GM21529 (cell line): ENCODE results near the gene BRD4.

Experiments used
- ATAC-seq: cut with Tn5 transposase; IDR thresholded peaks from one replicate; pipeline ENCODE4 v1.9.1; 2021; ENCODE audit not compliant: unreplicated experiment

BRD4 gene

DNA sequence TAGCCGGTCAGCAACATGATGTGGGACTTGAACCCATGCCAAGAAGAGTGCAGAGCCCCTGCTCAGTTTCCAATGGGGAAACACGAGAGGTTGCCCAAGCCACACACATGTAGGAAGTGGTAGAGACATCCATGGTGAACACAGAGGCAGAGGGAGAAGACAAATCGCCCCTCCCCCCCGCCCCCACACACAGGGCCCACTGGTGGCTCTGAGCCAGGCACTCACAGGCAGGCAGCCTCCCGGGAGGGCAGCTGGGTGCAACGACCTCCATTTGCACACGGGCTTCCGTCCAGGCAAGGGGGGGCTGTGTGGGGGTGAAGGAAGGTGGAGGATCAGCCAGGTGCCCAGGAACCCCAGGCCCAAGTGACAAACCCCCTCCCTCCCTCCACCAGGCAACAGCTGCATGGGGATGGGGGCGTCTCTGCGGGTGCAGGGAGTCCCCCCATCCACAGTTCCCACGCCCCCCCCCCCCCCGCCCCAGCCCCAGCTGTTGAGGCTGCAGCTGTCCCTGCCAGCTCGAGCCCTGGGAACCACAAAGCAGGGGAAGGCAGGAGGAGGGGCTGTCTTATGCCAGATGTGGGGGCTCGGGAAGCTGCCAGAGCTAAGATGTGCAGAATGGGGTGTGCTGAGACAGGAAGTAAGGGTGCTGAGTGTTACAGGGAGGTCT is 134.9 kb downstream of the BRD4 start:
- ATAC-seq, result no peak

DNA sequence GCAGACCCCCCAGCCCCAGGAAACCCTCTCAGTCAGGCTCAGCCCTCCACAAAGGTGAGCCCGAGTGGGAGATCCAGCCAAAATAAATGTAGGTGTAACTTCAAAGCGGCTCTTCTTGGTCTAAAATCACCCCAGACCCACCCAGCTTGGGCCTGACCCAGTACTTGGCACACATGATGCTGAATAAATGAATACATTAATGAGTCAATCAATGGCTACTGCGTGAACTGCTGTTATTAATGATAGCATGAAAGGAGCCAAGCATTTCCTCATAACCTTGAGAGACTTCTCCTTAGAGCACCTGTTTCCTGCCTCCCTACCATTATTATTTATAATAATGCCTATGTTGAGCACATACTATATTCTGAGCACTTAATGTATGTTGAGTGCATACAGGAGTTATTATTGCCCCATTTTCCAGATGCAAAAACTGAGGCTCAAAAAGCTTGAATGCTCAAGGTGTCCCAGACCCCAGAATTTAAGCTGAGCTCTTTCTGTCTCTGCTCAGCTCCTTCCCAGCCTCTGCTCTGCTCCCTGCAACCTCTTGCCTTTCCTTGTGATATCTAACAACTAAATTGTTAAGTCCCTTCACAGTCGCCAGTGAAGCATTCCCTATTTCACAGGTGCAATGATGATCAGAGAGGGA is 135.9 kb downstream of the BRD4 start:
- ATAC-seq, result no peak

DNA sequence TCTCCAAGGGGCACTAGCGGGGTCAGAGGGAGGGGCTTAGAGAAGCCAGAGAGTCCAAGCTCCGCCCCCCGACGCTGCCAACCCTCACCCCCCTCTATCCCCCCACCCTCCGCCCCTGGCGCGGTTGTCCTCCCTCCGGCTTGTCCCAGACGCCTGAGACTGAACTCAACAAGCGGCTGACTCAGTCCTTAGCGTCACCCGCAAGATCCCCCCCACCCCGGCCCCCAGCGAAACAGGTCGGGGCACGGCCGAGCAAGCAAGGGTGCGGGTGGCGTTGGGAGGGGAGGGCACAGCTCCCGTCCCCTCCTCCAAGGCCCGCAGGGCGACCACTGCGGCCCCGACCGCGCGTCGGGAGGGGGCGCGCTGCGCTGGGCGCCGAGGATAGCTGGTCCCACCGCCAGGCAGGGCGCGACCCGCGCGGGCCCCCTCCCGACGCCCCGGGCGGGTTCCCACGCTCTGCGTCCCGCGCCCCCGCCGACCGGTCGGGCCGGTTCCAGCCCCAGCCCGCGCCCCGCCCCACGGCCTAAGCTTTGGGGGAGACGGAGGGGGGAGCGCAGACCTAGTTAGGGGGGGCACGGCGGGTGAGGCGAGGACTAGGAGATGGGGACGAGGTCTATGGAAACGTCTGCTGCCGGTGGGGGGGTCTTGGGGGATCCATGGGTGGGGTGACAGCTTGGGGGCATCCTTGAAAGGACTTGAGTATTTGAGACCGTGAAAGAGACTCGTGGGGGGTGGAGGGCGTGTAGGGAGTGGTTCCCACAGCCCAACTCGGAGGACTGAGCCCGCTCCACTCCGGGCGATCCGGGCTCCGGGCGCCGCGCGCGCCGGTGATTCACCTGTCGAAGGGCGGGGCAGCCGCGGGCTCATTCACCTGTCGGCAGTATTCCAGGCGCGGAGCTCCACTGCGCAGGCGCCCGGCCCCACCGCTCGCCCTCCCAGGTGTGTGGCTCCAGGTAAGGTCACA is 136.7 kb downstream of the BRD4 start:
- ATAC-seq, result no peak

DNA sequence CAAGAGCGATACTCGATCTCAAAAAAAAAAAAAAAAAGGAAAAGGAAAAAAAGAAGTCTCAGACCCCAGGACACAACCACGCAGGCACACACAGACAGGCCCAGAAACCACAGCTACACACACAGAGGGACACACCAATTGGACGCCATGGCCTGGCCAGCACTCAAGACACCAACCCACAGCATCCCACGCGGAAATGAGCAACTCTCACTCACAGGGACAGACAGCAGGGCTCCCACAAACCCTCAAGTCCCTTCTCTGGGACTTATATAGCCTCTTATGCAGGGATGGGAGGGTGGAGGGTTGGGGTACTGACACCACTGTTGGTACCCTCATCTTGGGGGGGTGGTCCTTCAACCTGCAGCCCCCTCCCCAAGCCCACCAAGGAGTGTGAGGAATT is 137.4 kb downstream of the BRD4 start:
- no peak for ATAC-seq

DNA sequence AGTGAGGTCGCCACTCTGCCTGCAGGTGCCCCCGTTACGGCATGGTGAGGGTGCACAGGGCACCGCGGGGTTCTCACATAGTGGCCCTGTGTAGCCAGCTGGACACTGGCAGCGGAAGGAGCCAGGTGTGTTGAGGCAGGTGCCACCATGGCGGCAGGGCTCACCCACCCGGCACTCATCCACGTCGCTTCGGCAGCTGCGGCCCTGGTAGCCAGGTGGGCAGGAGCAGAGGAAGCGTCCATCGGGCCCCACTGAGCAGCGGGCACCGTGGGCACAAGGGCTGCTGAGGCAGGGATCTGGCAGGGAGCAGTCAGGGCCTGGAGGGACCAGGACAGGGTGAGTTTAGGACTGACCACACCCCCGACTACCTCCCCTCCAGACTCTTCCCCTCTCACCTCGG is 140.4 kb downstream of the BRD4 start:
- ATAC-seq, result no peak

DNA sequence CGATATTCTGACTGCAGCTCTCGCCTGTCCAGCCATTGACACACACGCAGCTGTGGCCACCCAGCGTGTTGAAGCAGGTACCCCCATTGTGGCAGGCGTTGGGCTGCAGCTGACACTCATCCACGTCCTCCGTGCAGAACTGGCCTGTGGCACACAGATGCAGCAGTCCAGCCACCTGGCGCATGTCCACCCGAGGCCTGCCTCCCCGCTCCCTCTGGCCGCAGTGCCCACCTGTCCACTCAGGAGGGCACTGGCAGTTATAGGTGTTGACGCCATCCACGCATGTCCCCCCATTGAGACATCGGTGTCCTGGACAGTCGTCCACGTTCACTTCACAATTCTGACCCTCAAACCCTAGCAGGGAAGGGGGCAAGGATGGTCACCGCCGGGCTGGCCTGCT is 140.8 kb downstream of the BRD4 start:
- ATAC-seq, result no peak

DNA sequence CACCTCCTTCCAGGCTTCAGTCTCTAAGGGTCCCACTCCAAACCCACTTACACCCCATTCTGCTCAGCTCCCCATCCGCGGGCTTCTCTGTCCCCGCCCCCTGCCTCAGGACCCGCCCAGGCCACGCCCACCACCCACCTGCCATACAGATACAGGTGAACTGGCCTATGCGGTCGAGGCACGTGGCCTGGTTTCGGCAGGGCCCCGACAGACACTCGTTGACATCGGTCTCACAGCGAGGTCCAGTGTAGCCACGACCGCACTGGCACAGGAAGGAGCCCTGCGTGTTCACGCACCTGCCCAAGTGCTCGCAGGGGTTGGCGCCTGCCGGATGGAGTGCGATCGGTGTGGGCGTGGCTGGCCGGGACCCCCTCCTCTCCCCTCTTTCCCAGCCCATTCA is 143.5 kb downstream of the BRD4 start:
- ATAC-seq, result no peak

DNA sequence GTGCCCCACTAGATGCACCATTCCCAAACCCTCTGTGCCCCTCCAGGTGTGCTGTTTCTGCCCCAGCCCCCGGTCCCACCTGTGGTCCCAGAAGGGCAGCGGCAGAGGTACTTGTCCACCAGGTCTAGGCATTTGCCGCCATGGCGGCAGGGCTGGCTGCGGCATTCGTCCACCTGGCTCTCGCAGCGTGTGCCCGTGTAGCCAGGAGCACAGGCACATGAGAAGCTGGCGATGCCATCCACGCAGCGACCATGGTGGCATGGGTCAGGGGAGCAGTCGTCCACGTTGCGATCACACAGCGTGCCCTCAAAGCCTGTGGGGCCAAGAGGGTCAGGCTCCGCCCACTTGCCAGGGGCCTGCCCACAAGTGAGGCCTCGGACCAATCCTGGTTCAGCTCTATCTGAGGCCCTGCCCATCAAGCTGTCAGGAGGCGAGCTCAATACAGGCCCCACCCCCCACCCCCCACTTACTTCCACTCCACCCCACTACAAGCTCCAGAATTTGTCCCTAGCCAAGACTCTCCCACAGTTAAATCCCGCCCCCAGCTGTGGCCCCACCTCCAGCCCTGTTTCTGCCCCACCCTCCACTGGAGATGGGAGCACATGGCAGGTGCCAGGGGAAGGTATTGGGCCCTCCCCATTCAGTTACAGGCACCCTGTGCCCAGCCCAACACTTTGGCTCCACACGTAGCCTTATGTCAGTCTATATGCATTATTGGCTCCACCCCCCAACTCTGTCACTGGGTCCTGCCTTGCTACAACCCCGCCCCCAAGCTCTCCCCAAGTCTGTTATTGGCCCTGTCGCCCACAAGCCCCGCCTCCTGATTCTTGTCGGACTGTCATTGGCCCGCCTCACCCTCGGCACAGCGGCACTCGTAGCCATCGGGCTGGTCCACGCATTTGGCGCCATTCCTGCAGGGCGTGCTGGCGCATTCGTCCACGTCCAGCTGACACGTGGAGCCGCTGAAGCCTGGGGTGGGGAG is 145.0 kb downstream of the BRD4 start:
- ATAC-seq, result no peak
